NCI-H446 treated with DMSO at 0.1 percent for 48 hours (cell line): ENCODE data around the gene DHODH.
"Not testable (repeated sequence)": the region's sequence is repeated elsewhere in the genome, so short reads cannot be mapped to it uniquely, and the experiment has no call there.

ENCODE experiments used
- DNase-seq: peaks from one replicate; lab custom pipeline; 2025; lab: John Stamatoyannopoulos, UW

Gene DHODH

DNA sequence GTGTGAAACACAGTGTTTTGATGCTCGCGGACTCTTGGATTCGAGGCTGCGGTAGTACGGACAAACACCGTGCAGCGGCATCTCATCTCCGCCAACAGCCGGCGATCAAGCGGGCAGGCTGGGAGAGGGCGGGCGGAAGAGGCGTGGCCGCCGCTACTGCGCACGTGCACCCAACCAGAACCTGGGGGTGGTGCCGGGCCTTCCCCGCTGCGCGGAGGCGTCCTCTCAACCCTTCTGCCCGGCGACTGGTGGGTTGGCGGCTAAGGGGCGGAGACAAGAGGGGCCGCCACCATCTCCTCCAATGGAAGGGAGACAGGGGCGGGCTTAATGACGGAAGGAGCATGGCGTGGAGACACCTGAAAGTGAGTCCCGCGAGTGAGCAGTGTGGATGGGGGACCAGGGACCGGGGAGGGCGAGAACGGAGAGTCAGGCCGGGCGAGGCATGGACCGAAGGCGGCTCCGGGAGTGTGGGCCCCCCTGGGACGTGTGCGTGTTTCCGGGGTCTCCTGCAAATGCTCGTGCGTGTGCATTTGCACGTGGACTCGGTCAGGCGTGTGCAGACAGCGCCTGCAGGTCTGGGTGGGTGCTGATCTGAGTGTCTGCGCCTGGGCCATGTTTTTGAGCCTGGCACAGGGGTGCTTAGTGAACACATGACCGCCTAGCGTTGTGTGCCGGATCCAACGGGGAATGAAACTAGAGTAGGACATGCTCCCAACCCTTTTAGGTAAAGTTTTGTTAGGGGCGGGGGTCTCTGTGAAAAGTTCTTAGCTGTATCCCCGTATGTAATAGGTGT lies at the start of gene DHODH:
TSS of gene DHODH (plus strand) at position 321 of the 793 bp plus-strand sequence. CDS start at position 342, 21 bp downstream.
- DNase-seq: peak; percentile 92

DNA sequence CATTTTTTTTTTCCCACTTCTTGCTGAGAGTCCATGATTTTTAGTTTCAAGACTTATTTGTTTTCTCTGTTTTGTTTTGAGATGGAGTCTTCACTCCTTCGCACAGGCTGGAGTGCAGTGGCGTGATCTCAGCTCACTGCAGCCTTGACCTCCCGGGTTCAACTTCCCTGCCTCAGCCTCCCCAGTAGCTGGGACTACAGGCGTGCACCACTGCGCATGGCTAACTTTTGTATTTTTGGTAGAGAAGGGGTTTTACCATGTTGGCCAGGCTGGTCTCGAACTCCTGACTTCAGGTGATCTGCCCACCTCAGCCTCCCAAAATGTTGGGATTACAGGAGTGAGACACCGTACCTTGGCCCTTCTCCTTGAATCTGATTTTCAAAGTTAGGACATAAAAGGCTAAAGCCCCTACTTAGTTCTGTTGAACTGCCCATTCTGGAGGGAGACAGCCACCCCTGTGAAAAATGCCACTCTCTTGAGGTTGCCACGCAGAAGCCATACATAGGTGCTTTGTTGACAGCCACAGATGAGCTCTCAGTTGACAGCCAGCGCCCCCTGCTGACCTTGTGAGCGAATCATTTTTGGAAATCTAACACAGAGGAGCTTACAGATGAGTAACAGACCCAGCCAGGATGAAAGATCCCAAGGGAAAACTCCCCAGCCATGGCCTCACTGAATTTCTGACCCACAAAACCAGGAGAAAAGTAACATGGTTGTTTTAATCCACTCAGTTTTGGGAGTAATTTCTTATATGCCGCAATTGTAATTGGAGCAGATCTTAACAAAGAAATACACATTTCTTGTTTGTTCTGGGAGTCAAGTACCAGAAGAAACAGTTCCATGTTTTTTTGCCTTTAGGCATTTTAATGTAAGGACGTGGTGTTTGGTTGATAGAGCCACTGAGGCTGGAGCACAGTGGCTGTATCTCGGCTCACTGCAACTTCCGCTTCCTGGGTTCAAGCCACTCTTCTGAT lies 47.2 kb upstream of the DHODH start:
- DNase-seq: peak; percentile 21

DNA sequence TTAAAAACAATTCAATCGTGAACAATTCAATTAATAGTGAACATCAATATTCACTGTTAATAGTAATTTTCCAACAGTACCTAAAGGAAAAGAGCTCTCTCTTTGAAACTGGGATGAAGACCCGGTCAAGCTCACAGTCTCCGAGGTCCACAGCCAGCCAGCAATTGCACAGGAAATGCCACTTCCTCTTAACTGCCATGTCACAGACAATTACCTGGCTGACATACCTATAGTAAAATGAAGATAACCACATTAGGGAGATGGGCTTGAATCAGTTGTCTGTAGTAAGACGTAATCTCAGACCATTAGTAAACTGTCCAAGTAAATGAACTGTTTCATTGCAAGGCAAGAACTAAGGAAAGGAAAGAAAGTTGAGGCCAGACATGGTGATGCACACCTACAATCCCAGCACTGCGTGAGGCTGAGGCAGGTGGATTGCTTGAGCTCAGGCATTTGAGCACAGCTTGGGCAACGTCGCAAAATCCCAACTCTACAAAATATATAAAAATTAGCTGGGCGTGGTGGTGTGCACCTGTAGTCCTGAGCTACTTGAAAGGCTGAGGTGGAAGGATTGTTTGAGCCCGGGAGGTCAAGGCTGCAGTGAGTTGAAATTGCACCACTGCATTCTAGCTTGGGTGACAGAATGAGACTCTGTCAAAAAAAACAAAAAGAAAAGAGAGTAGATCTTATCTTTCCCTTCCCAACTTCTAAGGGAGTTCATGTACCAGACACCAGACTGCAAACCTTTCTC lies 45.2 kb upstream of the DHODH start:
- no peak for DNase-seq

DNA sequence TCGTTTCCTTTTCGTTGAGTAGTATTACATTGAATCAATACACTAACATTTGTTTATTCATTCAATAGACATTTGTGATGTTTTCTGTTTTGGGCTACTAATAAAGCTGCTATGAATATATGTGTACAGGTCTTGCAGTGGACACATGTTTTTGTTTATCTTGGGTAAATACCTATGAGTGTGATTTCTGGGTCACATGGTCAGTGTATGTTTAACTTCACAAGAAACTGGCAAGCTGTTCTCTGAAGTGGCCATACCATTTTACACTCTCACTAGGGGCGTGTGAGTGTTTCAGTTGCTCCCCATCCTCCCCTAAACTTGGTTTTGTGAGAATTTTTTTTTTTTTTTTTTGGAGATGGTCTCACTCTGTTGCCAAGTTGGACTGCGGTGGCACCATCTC lies 43.3 kb upstream of the DHODH start:
- DNase-seq: no peak

DNA sequence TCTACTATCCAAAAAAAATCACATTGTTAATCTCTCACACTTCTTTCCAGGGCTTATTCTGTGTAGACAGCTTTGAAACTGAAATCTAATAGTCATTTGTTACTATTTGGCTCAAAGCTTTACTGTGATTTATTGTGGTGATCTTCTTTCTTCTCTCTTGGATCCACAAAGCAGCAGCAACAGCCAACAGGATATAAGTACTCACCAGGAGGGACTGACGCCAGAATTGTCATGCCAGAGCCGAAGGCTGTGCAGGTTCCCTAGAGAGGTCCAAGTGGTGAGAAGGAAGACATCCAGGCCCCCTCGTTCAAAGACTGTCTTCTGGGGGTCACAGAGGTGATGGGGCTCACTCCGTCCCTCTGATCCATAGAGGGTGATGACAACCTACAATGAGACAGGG lies 41.6 kb upstream of the DHODH start:
- no peak for DNase-seq

DNA sequence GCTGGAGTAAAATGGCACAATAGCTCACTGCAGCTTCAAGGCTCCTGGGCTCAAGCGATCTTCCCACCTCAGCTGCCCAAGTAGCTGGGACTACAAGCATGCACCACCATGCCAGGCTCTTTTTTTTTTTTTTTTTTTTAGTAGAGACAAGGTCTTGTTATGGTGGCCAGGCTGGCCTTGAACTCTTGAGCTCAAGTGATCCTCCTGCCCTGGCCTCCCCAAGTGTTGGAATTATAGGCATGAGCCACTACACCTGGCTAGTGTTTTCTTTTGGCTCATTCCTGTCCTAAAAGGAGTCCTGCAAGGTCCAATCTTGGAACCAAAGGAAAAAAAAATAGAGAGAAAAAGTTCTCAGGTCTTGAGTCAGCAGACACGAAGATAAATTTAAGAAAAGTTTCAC lies 39.2 kb upstream of the DHODH start:
- DNase-seq: no peak

DNA sequence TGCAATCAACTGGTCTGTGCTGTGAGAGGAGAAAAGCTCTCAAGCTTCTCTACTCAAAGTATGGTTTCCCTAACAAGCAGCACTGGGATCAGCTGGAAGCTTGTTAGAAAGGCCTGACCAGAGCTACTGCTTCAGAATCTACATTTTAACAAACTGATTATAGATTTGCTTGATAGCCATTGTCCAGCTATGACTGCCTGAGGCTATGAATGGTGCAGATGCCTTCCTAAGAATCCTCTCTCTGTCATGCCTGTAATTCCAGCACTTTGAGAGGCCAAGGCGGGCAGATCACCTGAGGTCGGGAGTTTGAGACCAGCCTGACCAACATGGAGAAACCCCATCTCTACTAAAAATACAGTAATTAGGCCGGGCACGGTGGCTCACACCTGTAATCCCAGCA lies 37.0 kb upstream of the DHODH start:
- DNase-seq: no peak

DNA sequence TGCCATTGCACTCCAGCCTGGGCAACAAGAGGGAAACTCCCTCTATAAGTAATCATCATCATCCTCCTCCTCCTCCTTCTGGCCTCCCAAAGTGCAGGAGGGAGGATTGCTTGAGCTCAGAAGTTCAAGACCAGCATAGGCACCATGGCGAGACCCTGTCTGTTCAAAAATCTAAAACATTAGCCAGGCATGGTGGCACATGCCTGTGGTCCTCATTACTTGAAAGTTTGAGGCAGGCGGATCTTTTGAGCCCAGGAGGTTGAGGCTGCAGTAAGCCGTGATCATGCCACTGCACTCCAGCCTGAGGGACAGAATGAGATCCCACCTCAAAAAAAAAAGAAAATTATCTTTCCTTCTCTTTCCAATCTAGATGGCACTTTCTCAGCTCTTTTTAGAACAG lies 36.2 kb upstream of the DHODH start:
- DNase-seq: no peak

DNA sequence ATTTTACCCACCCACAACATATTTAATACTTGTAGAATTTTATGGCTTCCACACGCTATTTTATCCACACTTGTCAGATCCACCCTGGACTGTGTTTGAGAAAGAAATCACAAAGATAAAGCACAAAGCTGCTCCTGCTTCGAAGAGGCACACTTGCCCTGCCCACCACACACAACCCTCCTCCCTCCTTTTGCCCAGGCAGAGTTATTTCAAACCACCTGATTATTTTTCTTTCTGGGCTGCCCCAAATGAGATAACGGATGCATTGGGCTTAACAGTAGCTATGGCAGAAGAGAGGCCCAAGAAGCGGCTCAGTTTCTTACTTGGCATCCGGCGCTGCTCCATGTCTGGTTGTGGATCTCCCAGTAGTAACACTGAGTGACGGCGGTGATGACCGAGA lies 35.5 kb upstream of the DHODH start:
- DNase-seq: no peak

DNA sequence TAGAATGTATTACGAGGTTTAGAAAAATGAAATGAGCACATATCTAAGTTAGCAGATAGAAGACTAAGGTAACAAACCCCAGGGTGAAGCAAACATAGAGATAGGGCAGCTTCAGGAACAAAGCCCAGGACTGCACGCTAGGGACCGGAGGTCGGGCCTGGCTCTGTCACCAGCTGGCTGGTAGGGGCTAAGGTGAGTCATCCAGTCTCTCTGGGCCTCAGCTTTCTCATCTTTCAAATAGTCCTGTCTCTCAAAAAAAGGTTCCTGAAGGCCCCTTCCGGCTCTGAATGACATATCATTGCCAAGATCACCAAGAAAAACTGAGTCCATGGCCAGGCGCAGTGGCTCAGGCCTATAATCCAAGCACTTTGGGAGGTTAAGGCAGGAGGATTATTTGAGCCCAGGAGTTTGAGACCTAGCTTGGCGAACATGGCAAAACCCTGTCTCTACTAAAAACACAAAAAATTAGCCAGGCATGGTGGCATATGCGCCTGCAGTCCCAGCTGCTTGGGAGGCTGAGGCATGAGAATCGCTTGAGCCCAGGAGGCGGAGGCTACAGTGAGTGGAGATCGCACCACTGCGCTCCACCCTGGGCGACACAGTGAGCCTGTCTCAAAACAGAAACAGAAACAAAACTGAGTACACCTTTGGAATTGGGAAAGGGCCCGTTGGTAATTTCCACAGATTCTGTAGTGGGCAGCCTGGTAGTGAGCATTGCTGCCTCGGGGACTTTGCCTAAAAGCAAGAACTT lies 34.3 kb upstream of the DHODH start:
- DNase-seq: no peak

DNA sequence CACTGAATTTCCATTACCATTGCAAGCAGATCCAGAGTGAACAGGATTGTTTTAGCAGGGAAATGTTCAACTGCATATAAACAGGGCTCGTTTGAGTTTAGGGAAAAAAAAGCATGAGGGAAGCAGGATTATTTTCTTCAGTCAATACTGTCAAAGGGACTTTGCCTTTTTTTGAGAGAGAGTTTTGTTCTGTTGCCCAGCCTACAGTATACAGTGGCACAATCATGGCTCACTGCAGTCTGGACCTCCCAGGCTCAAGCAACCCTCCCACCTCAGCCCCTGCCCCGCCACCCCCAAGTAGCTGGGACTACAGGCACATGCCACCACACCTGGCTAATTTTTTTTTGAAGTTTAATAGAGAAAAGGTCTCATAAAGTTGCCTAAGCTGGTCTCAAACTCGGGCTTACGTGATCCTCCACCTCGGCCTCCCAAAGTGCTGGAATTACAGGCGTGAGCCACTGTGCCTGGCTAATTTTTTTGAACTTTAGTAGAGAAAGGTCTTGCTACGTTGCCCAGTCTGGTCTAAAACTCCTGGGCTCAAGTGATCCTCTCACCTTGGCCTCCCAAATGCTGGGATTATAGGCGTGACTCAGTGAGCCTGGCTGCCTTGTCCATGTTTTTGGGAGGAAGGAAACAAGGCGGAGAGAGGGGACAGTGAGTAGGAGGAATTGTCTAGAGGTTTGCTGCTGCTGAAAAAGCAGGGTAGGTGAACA lies 23.1 kb upstream of the DHODH start:
- no peak for DNase-seq

DNA sequence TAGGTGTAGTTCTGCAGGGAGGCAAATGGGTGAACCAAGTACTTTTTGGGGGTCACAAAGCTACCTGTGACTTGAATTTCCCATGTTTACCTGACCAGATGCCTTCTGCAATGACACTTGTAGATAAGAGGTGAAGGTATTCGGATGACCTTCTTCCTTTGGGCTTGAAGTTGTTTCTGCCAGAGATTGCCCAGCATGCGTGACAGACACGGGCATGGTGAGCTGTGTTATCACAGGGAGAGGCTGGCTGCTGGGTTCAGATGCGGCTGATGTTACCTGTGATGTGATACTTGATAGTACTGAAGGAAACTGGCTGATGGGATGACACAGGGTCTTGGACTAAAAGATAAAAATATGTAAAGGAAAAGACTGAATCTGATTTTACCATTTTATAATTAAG lies 22.4 kb upstream of the DHODH start:
- DNase-seq: no peak

DNA sequence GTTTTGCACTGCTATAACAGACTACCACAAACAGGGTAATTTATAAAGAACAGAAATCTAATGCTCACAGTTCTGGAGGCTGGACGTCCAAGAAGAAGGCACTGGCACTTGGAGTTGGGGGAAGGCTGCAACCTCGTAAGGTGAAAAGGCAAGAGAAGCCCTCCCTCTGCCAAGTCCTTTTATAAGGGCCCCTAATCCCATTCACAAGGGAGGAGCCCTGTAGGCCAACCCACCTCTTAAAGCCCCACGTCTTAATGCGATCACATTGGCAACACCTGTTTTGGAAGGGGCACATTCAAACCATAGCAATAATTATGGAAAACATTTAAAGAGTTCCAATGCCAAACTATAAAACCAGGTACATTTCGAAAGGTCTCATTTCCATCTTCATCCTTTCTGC lies 13.5 kb upstream of the DHODH start:
- DNase-seq: no peak

DNA sequence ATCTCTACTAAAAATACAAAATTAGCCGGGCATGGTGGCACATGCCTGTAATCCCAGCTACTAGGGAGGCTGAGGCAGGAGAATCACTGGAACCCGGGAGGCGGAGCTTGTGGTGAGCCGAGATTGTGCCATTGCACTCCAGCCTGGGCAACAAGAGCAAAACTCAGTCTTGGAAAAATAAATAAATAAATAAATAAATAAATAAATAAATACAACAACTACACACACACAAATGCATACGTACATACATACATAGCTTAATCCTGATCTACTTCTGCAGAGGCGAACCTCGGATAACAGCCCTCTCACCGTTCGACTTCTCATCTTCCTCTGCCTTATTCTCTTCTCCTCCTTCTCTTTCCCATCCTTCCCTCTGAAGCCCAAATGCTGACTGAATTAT lies 11.0 kb upstream of the DHODH start:
- not testable (repeated sequence) for DNase-seq

DNA sequence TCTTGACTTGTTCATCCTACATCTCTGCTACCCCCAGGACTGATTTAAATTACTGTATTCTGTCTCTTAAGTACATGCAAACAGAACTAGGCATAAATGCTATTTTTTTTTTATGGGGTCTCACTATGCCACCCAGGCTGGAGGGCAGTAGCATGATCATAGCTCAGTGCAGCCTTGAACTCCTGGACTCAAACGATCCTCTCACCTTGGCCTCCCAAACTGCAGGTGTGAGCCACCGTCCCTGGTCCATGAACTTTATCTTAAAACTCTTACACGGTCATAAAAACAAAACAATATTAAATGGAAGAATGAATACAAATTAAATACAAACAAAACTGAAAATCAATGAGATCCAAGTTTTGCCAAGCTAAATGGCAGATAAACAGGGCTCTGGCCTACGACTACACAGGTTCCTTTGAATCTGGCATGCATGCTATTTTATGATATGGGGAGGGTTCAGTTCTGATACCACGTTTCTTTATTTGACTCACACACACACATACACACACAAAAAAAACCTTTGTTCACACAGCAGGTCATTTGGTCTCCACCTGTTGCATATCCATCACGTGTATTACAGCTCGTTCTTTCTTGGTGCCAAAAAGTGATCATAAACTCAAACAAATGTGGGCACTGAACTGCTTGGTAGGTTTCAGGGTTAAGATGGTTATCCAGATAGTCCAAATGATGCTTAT lies 7.2 kb upstream of the DHODH start:
- no peak for DNase-seq

DNA sequence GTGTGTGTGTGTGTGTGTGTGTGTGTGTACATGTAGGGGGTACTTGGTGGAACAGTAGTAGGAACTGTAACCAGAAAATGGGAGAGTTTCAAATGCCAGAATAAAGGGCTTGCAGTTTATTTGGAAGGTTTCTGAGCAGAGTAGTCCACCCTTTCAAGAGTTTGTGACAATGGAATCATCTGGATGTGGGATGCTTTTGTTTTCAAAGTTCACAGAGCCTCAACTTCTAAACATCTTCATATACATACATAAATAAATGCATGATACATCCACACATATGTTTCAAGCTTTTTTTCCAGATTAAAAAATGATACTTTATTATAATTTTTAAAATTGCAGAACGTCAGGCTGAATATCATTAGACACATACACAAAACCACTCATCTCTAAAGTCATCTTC lies 5.9 kb upstream of the DHODH start:
- no peak for DNase-seq

DNA sequence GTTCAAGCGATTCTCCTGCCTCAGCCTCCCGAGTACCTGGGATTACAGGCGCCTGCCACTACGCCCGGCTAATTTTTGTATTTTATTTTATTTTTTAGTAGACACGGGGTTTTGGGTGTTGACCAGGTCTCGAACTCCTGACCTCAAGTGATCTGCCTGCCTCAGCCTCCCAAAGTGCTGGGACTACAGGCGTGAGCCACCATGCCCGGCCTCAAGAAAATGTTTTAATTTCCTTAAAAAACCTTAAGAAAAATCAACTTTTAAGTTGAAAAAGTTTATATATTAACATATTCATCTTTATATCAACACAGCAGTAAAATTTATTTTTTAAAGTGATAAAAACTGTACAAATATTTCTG lies 500 bp upstream of the DHODH start:
- not testable (repeated sequence) for DNase-seq

DNA sequence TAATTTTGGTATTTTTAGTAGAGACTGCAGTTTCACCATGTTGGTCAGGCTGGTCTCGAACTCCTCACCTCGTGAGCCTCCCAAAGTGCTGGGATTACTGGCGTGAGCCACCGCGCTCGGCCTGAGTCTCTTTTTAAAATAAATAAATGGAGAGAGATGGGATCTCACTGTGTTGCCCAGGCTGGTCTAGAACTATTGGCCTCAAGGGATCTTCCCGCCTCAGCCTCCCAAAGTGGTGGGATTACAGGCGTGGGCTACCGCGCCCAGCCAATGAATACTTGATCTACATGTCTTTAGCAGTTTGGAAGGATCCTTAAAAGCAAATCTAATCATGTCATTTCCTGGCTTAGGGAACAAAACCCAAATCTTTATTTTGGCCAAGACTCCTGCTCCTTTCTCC lies 1.2 kb downstream of the DHODH start:
- DNase-seq: no peak

DNA sequence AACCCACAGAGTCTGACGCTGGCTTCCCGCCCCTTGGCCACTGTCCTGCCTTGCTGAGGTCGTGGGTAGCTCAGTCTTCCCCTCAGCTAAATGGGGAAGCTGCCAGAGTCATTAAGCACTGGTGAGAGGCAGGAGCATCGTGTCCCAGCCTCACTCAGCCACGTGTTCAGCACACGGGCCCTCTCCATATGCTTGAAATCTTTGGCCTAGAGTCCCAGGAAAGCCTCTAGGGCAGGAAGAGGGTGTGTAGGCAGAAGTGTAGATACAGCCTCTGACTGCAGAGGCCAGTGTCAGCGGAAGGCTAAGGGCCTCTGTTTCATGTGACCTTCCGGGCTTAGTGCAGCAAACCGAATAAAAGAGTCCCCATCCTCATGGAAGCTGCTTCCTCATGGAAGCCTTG lies 4.1 kb downstream of the DHODH start:
- no peak for DNase-seq

DNA sequence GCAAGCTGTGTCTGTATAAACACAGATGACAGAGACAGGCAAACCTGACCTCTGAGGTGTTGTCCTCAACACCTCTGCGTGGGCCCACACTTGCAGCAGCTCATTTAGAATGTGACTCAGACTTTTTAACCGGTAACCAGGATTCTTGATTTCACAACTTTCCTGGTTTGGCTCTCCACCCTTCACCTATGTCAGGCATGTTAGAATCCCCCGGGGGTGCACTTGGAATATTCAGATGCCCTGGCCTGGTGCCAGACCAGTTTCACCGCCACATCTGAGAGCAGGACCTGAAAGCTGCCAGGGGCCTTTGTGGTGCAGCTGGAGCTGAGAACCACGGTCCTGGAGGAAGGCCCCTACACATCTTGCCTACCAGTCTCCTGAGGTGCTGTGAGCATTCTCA lies 4.8 kb downstream of the DHODH start:
- no peak for DNase-seq
